Measurements from ENCODE around the gene TNC.

DNA sequence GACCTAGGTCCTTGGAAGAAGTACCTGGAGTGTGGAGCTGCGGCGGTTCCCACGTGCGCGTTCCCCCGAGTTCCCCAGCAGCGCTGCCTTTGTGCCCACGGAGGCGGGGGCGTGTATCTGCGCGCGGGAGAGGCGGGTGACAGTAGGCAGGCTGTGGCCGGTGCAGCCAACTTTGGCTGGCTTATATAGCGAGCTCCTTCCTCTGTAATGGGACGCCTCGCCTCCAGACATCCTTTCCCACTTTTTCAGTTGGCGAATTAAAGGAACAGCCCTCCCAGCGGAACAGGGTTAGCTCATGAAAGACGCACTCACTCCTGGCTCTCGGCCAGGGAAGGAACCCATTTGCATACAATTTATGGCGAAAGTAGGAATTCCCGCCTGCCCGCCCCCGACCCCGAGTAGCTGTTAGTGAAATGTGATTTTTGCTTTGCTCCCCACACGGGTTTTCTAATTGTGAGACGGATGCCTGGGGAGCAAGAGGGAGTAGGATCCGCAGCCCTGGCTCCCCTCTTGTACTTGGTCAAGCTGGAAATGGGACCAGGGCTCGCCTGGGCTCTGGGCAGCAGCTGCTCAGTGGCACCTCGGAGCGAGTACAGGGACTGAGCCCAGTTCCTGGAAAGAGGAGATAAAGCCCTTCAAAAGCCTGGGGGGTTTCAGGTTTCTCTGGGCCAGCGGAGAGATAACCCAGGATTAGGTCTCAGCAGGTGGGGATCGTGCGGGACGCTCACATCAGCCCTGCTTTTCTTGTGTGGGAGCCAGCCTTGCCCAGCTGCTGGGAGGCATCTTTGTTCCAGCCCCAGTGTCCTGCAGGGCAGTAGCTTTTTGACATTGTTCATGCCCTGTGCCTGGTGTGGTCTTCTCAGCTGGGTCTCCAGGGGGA lies at the start of gene TNC:
- TF ChIP-seq, protein P1, sequence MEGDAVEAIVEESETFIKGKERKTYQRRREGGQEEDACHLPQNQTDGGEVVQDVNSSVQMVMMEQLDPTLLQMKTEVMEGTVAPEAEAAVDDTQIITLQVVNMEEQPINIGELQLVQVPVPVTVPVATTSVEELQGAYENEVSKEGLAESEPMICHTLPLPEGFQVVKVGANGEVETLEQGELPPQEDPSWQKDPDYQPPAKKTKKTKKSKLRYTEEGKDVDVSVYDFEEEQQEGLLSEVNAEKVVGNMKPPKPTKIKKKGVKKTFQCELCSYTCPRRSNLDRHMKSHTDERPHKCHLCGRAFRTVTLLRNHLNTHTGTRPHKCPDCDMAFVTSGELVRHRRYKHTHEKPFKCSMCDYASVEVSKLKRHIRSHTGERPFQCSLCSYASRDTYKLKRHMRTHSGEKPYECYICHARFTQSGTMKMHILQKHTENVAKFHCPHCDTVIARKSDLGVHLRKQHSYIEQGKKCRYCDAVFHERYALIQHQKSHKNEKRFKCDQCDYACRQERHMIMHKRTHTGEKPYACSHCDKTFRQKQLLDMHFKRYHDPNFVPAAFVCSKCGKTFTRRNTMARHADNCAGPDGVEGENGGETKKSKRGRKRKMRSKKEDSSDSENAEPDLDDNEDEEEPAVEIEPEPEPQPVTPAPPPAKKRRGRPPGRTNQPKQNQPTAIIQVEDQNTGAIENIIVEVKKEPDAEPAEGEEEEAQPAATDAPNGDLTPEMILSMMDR (IDR thresholded peaks at IDR 0.05): no peak
- TF ChIP-seq POLR2A (IDR thresholded peaks at IDR 0.05): no peak
